ENCODE results near the gene UQCR10. TPM values are rescaled to one million over a fixed set of nuclear protein-coding genes. Genes with fewer than 3 reads are reported as not detected.

Gene UQCR10
- total and polyA plus RNA-seq, 2 experiments from 2014 or later, result 78.0 to 535 TPM

- no peak overlapping the region for H2AFZ ChIP-seq
- H3K27me3 ChIP-seq (ENCODE audit: insufficient read depth), result no peaks in the 10 kb centered on the region
- no peaks in the 10 kb centered on the region for H4K20me1 ChIP-seq (replicated peaks; ENCODE audit: insufficient read depth)
- H3K4me3 ChIP-seq, result no peak overlapping the region
- H3K36me3 ChIP-seq (ENCODE audit: insufficient read depth), result no peaks in the 10 kb centered on the region
- H3K27ac ChIP-seq (ENCODE audit: low read depth), result no peak overlapping the region
- no peaks in the 10 kb centered on the region for H3K9me2 ChIP-seq (ENCODE audit: insufficient read depth)
- peaks cover 3% of the 10 kb centered on the region for H3K27me3 Mint-ChIP-seq (ENCODE audit: insufficient read depth, low read depth, poor library complexity)
- H3F3A ChIP-seq (replicated peaks; ENCODE audit: low read depth), result no peaks in the 10 kb centered on the region
- TF ChIP-seq ZNF331 (CRISPR knock-in tag; IDR thresholded peaks at IDR 0.05; ENCODE audit: low read depth), result no peak
- no peak for TF ChIP-seq REST (IDR thresholded peaks at IDR 0.05; ENCODE audit: unreplicated experiment)
- no peak for TF ChIP-seq ZNF114 (CRISPR knock-in tag; IDR thresholded peaks at IDR 0.05)
- TF ChIP-seq JUNB (IDR thresholded peaks at IDR 0.05; ENCODE audit: unreplicated experiment), result no peak
- TF ChIP-seq CTCF (conservative IDR thresholded peaks at IDR 0.05; ENCODE audit: low read depth in 2 of 2), result no peak
- TF ChIP-seq EZH2phosphoT487 (IDR thresholded peaks at IDR 0.05; ENCODE audit: unreplicated experiment), result no peak
- TF ChIP-seq NANOG (IDR thresholded peaks at IDR 0.05; ENCODE audit: borderline replicate concordance), result no peak
- TF ChIP-seq STAT1 (IDR thresholded peaks at IDR 0.05; ENCODE audit: unreplicated experiment), result no peak
- no peak for TF ChIP-seq POLR2AphosphoS5 (IDR thresholded peaks at IDR 0.05; ENCODE audit: low read depth)
- no peak for TF ChIP-seq ETS1 (IDR thresholded peaks at IDR 0.05)
- no peak for TF ChIP-seq ZNF462 (CRISPR knock-in tag; IDR thresholded peaks at IDR 0.05)
- TF ChIP-seq CREB1 (CRISPR knock-in tag; IDR thresholded peaks at IDR 0.05; ENCODE audit: low read depth), result no peak
- TF ChIP-seq EZH2 (IDR thresholded peaks at IDR 0.05; ENCODE audit: low read depth, unreplicated experiment), result no peak
- H3K27ac Mint-ChIP-seq, result no peak overlapping the region
- H3K4me1 Mint-ChIP-seq, result no peaks in the 10 kb centered on the region
- DNase-seq (ENCODE audit: low spot score) (no peak), ATAC-seq (no peak)
- H3K36me3 Mint-ChIP-seq (ENCODE audit: low read depth), result no peaks in the 10 kb centered on the region
- H3K9me3 Mint-ChIP-seq, result no peaks in the 10 kb centered on the region; the same call in 2 of the 3 replicates
- H3K4me1 ChIP-seq (ENCODE audit: insufficient read depth), result no peaks in the 10 kb centered on the region
- H3K4me3 Mint-ChIP-seq, result no peak overlapping the region
- H3K4me2 ChIP-seq, result no peak overlapping the region
- no peaks in the 10 kb centered on the region for H3K79me2 ChIP-seq (replicated peaks; ENCODE audit: insufficient read depth)
Measured at GRCh38 chr22:29750559-29751538, 16.3 kb upstream of the UQCR10 start.
